Adrenal gland (tissue), 12 donors: ENCODE data around the gene CHMP5. TPM values are rescaled to one million over a fixed set of nuclear protein-coding genes. Genes with fewer than 3 reads are reported as not detected.

Experiments used
- DNase-seq, 7 donors: peaks; one replicate each; pipeline ENCODE4 v3.0.0-alpha.2; 2019 to 2020
- H3K27ac ChIP-seq, 5 donors: fragments of 200-600 bp; sonication (generic) in 4 of 5; 1 replicate in 3 of 5; 2 replicates in 2 of 5; pipeline versions ENCODE4 v1.5.1 to v1.8.0; 2016 to 2020; ENCODE audit warnings: mild to moderate bottlenecking in 1 of 5
- H3K27me3 ChIP-seq: fragments of 200-600 bp; 2 replicates; pipeline ENCODE4 v1.8.0; 2021
- H3K36me3 ChIP-seq, 2 donors: fragments of 200-600 bp; replicated peaks in 1 of 2; 1 replicate in 1 of 2; 2 replicates in 1 of 2; pipeline versions ENCODE4 v1.5.1 to v1.8.0; 2018 to 2022
- H3K4me1 ChIP-seq, 2 donors: fragments of 200-600 bp; replicated peaks in 1 of 2; 1 replicate in 1 of 2; 2 replicates in 1 of 2; pipeline versions ENCODE4 v1.5.1 to v1.8.0; 2018 to 2021
- H3K4me3 ChIP-seq, 4 donors: fragments of 200-600 bp; sonication (generic) in 3 of 4; one replicate each; pipeline ENCODE4 v1.5.1; 2016 to 2018
- H3K9me3 ChIP-seq, 3 donors: fragments of 200-600 bp; sonication (generic) in 1 of 3; replicated peaks in 1 of 3; 1 replicate in 2 of 3; 2 replicates in 1 of 3; pipeline versions ENCODE4 v1.5.1 to v1.8.0; 2016 to 2021
- CTCF ChIP-seq, 6 experiments: fragments of 450-650 bp in 4 of 6; fragments of 200-600 bp in 2 of 6; sonication (generic) in 1 of 6; IDR thresholded peaks; 1 replicate in 5 of 6; 2 replicates in 1 of 6; pipeline versions ENCODE4 v1.5.1 to v1.8.0; 2016 to 2021; ENCODE audit warnings: antibody characterized with exemption in 6 of 6, mild to moderate bottlenecking in 2 of 6, moderate library complexity in 1 of 6
- POLR2A ChIP-seq, 2 donors: fragments of 450-650 bp; IDR thresholded peaks; one replicate each; pipeline ENCODE4 v1.6.1; 2017; ENCODE audit warnings: antibody characterized with exemption in 2 of 2, mild to moderate bottlenecking in 2 of 2, moderate library complexity in 1 of 2
- WGBS, 4 donors: extraction: QIAGEN DNeasy Blood & Tissue Kit in 2 of 4; methylation state at CpG; one replicate each; pipeline versions ENCODE4 v1.1.5 to v1.1.7; 2013 to 2017; 5-methylcytosine and 5-hydroxymethylcytosine counted together
- intact Hi-C, 2 donors: fragments of 100-400 bp; cut with DNase I; formaldehyde crosslinking; loops; one replicate each; pipeline versions ENCODE4 v1.14.1 to v1.15.0; 2022 to 2023
- polyA plus RNA-seq, 3 donors: library from polyadenylated mRNA; stranded (reverse); fragments of 200-250 nt in 2 of 3; fragments of 350-450 nt in 1 of 3; fragmentation: Illumina TruSeq in 1 of 3; extraction: RNeasy Lipid Tissue Mini Kit (QIAGEN cat#74804) in 1 of 3; gene quantifications; one replicate each; pipeline ENCODE4 v1.2.3, GENCODE V29; 2013 to 2014
- total RNA-seq, 9 donors: library from RNA; depleted of rRNA in 4 of 9; stranded (reverse); fragments of >200 nt in 4 of 9; fragments of 120-200 nt in 1 of 9; fragmentation: NEBNext Ultra II Directional in 1 of 9; extraction: Animal tissue kit (Norgen Biotek cat#: 25700) in 1 of 9; gene quantifications; one replicate each; pipeline versions ENCODE4 v1.1.0 to v1.2.4, GENCODE V29; 2013 to 2023
- donor health status: healthy with polysubstance abuse.
- donor health status: Bipolar disorder and iron deficiency.
- donor health status: DM: yes; HTN: yes; CAD: no.
- donor health status: DM: no; HTN: no; CAD: no.
- donor health status: DM: no; HTN: no; CAD: no.
- donor health status: DM: yes; HTN: yes; CAD: no.

CHMP5 gene
- total and polyA plus RNA-seq, 12 donors = 35.6 to 114 (median 64.3) TPM

DNA sequence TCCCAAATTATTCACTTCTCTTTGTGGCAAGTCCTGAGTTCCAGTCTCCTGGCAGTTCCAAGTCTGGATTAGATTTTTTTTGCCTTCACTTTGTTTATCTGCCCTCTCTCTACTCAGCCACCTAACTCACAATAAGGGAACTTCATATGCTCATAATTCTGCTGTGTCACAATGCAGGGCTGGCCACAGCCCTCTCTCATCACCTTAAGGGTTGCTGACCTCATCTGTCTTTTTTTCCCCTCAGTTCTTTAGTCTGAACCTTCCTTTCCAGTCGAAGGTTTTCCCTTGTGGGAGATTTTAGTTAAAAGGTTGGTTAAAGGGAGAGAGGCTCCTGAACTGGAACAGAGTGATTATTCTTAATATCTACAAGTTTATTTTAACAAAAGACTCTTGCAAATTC is 4.5 kb upstream of the CHMP5 start:
- 76 to 90% (median 84%) methylated on average over 1 of the region's 1 CpG for WGBS, 4 donors
- Histone ChIP-seq H3K27me3 (no peaks in the 10 kb centered on the region), H3K9me3 (no peaks in the 10 kb centered on the region), H3K4me3 (no peak overlapping the region), H3K36me3 (peaks cover 0 to 70% of the 10 kb centered on the region in 2 donors), H3K4me1 (peaks cover 10 to 14% of the 10 kb centered on the region in 2 donors), H3K27ac (no peak overlapping the region)
- intact Hi-C loops = no loop called here
- TF ChIP-seq POLR2A (IDR thresholded peaks at IDR 0.05) (no peak), CTCF (IDR thresholded peaks at IDR 0.05) (no peak)
- DNase-seq = no peak

DNA sequence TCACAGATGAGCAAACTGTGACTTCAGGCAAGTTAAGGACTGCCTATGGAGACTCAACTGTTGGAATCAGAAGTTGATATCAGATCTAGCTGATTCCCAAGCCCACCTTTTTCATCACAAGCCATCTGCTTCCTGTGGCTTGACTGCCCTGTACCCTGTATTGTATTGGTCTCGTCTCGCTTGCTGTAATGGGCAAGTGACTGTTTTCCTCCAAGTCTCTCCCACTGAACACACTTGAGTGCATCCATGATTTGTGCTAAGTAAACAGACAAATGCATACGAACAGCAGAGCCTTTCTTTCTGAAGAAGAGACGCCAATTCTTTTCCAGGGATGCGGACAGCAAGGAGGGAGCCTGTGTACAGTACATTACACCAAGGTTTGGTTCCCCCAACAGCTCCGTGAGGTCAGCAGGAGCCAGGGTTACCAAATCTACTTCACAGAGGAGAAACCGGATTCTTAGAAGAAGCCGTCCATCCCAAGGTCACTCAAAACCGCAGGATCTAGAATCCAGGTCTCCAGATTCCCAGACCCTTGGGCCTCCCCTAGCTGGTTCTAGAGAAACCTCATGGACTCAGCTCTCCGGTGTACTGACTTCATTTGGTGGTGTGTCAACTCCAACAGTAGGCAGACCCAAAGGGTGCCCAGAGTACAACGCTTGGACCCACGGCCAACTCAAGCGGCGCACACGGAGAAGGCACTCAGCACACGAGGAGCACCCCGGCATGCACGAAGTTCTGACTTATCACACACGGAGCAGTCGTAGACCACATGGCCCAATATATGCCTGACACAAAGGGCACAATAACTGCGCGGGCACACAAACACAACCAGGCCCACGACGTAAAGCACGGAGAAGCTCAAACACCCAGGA is 1.5 kb upstream of the CHMP5 start:
- no peaks in the 10 kb centered on the region for H3K27me3 ChIP-seq
- 8 to 11% (median 9%) methylated on average over 21 to 25 of the region's 25 CpGs for WGBS, 4 donors
- H3K27ac ChIP-seq = peak overlapping the region in 3 of 5 donors; percentile 87 to 96 (median 90)
- intact Hi-C loops = no loop called here
- H3K4me3 ChIP-seq = peak overlapping the region; percentile 13 to 93 (median 78)
- DNase-seq = peak in 5 of 7 donors; percentile 30 to 40 (median 38)
- TF ChIP-seq POLR2A (IDR thresholded peaks at IDR 0.05) (peak in 1 of 2 donors; percentile 13), CTCF (IDR thresholded peaks at IDR 0.05) (no peak)
- peaks cover 0 to 61% of the 10 kb centered on the region in 2 donors for H3K36me3 ChIP-seq
- peaks cover 17 to 26% of the 10 kb centered on the region in 2 donors for H3K4me1 ChIP-seq
- no peaks in the 10 kb centered on the region for H3K9me3 ChIP-seq

DNA sequence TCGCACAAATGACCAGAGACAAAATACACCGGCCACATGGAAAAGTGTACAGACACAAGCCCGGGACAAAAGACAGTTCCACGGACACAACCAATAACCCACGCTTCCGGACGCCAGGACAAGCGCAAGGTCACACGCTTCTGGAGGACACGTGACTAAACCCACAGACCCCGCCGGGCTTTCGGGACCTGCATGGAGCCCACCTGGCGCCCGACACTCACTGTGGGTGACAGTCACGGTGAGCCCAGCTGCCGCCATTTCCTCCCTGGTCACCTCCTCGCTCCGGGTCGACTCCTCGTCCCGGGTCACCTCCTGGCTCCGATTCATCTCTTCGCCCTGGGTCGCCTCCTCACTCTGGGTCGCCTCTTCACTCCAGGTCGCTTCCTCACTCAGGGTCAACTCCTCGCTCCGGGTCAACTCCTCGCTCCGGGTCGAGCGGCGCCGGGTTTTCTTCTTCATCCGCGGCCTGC is 811 bp upstream of the CHMP5 start:
- no peak for TF ChIP-seq CTCF (IDR thresholded peaks at IDR 0.05)
- no peak for TF ChIP-seq POLR2A (IDR thresholded peaks at IDR 0.05)
- Histone ChIP-seq H3K4me3 (peak overlapping the region; percentile 13 to 93 (median 78)), H3K27me3 (no peaks in the 10 kb centered on the region), H3K36me3 (peaks cover 0 to 60% of the 10 kb centered on the region in 2 donors), H3K9me3 (no peaks in the 10 kb centered on the region), H3K4me1 (peaks cover 17 to 26% of the 10 kb centered on the region in 2 donors), H3K27ac (peak overlapping the region; percentile 78 to 96 (median 88))
- peak; percentile 44 to 81 (median 58) for DNase-seq
- intact Hi-C loops = no loop called here
- 0 to 1% (median 0%) methylated on average over 10 to 37 of the region's 37 CpGs for WGBS, 4 donors

- DNase-seq = peak in 6 of 7 donors; percentile 21 to 39 (median 26)
- H3K9me3 ChIP-seq = no peaks in the 10 kb centered on the region
- intact Hi-C loops = no loop called here
- peak overlapping the region in 4 of 5 donors; percentile 63 to 96 (median 87) for H3K27ac ChIP-seq
- WGBS, 4 donors = 15 to 20% (median 17%) methylated on average over 13 of the region's 13 CpGs
- peaks cover 17 to 26% of the 10 kb centered on the region in 2 donors for H3K4me1 ChIP-seq
- H3K27me3 ChIP-seq = no peaks in the 10 kb centered on the region
- H3K36me3 ChIP-seq = peaks cover 0 to 60% of the 10 kb centered on the region in 2 donors
- H3K4me3 ChIP-seq = peak overlapping the region in 2 of 4 donors; percentile 77 to 93
- TF ChIP-seq POLR2A (IDR thresholded peaks at IDR 0.05) (no peak), CTCF (IDR thresholded peaks at IDR 0.05) (no peak)
Measured at GRCh38 chr9:33265211-33265865, 489 bp downstream of the CHMP5 start.
